GM12801 (cell line): ENCODE results near the gene PPP1CA.

Source experiments
- TF ChIP-seq, protein P1 (sequence below): IDR thresholded peaks from one replicate; pipeline ENCODE4 v1.5.1; 2011; ENCODE audit warnings: control low read depth; ENCODE audit not compliant: insufficient read length; ENCODE audit errors: extremely low read depth

Gene PPP1CA

GRCh38 chr11:67410984-67411784 is 9.5 kb upstream of the PPP1CA start:
- TF ChIP-seq, protein P1, sequence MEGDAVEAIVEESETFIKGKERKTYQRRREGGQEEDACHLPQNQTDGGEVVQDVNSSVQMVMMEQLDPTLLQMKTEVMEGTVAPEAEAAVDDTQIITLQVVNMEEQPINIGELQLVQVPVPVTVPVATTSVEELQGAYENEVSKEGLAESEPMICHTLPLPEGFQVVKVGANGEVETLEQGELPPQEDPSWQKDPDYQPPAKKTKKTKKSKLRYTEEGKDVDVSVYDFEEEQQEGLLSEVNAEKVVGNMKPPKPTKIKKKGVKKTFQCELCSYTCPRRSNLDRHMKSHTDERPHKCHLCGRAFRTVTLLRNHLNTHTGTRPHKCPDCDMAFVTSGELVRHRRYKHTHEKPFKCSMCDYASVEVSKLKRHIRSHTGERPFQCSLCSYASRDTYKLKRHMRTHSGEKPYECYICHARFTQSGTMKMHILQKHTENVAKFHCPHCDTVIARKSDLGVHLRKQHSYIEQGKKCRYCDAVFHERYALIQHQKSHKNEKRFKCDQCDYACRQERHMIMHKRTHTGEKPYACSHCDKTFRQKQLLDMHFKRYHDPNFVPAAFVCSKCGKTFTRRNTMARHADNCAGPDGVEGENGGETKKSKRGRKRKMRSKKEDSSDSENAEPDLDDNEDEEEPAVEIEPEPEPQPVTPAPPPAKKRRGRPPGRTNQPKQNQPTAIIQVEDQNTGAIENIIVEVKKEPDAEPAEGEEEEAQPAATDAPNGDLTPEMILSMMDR: no peak

- TF ChIP-seq, protein P1: no peak
Measured at GRCh38 chr11:67410369-67410831, 8.7 kb upstream of the PPP1CA start.

DNA sequence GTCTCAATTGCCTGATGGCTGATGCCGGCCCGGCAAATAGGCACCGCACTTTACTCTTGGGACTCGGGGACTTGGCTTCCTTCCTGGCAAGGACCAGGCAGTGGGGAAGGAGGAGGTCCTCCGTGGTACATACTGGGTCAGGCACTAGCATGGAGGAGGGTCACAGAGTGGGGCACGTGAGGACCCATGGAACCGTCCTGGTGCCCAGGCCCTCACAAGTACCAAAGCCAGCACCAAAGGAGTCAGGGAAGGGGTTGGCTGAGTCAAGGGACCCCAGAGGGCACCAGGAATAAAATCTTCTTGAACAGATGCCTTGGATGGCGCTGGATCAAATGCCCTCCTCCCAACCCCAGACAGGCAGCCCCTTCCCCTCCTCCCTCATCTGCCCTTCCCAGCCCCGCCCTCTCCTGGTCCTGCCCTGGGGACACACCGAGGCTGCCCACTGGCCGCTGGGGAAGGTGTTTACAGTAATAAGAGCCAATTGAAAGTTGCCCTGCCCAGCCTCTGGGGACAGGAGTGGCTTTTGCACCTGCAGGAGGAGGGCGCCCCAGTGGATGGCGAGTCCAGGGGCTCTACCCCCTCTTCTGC is 8.2 kb upstream of the PPP1CA start:
- TF ChIP-seq, protein P1: no peak

- TF ChIP-seq, protein P1: no peak
Measured at GRCh38 chr11:67409261-67409666, 7.6 kb upstream of the PPP1CA start.

DNA sequence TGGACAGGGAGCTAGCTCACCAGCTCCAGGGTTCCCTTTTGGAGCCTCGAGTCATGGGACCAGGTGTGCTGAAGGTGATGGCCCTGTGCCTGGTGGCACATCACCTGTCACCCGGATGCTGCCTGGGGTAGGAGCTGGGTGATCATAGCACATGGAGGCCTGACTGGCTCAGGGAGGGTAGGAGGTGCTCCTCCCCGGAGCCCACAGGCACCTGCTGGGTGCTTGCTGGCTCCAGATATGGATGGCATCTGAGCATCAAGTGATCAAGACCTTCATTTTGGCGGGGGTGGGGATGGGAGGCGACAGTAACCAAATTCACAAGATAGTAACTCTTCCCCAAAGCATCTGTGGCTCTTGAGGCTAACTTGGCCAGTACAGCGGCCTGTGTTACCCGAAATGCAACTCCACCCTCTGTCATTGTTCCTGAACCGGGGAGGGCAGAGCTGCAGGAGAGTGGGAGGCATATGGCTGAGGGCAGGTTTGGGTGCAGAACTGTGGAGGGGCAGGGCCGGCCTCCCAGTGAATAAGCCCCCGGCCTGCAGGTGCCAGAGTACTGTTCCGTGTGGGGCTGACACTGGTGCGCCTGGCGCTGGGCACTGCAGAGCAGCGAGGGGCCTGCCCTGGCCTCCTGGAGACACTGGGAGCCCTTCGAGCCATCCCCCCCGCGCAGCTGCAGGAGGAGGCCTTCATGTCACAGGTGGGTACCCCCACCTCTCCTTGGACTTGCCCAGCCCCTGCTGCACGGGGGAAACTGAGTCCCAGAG is 7.0 kb upstream of the PPP1CA start:
- TF ChIP-seq, protein P1: no peak

DNA sequence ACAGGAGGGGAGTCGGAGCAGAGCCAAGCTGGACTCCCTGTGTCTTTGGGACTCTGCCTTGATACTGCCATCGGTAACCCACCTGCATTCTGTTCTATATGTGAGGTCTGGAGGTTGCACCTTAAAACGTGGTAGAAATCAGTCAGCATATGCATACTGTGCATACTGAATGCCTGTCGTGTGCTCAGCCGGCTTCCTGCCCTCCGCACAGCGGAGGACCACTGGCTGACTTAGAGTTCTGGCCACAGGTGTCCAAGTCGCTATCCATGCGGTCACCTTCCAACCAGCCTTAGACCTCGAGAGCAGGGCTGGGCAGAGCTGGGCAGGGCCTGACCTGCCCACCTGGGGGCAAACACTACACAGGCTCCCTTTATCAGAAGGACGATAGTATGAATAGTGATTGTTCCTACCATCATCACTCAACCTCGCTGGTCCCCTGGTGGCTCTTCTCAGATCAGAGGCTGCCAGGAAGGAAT is 6.1 kb upstream of the PPP1CA start:
- TF ChIP-seq, protein P1: no peak
